Measurements from ENCODE around the gene PERP.

DNA sequence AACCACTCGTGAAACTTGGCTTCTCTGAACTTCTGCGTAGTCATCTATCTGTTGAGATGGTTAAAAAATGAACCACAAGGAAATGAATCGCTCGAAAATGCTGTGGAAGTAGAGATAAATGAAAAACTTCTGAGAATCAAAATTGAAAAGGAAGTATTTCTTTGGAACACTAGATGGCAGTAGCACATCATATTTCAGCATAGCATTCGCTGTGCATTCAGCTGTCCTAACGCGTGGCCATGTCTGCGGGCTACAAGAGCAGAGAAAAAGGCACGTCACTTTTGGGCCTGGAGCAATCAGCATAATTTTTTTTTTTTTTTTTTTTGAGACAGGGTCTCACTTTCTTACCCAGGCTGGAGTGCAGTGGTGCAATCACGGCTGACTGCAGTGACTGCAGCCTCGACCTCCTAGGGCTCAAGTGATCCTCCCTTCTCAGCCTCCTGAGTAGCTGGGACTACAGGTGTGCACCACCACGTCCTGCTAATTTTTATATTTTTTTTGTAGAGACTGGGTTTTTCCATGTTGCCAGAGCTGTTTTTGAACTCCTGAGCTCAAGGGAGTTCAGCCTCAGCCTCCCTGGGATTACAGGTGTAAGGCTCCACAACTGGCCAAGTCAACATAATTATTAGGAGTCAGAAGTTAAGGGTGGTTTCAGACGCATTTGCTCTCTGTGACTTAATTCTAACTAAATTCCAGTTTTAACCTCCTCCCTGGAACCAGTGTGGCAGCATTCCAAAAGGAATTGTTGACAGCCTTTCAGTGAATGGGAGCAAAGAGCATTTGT, 8.8 kb upstream of the PERP start:
- TF ChIP-seq, protein P1, sequence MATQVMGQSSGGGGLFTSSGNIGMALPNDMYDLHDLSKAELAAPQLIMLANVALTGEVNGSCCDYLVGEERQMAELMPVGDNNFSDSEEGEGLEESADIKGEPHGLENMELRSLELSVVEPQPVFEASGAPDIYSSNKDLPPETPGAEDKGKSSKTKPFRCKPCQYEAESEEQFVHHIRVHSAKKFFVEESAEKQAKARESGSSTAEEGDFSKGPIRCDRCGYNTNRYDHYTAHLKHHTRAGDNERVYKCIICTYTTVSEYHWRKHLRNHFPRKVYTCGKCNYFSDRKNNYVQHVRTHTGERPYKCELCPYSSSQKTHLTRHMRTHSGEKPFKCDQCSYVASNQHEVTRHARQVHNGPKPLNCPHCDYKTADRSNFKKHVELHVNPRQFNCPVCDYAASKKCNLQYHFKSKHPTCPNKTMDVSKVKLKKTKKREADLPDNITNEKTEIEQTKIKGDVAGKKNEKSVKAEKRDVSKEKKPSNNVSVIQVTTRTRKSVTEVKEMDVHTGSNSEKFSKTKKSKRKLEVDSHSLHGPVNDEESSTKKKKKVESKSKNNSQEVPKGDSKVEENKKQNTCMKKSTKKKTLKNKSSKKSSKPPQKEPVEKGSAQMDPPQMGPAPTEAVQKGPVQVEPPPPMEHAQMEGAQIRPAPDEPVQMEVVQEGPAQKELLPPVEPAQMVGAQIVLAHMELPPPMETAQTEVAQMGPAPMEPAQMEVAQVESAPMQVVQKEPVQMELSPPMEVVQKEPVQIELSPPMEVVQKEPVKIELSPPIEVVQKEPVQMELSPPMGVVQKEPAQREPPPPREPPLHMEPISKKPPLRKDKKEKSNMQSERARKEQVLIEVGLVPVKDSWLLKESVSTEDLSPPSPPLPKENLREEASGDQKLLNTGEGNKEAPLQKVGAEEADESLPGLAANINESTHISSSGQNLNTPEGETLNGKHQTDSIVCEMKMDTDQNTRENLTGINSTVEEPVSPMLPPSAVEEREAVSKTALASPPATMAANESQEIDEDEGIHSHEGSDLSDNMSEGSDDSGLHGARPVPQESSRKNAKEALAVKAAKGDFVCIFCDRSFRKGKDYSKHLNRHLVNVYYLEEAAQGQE (IDR thresholded peaks at IDR 0.05; ENCODE audit: insufficient read depth in 1 of 2, low read depth in 2 of 2, low read length in 1 of 2) = no peak
- TF ChIP-seq, protein P2, sequence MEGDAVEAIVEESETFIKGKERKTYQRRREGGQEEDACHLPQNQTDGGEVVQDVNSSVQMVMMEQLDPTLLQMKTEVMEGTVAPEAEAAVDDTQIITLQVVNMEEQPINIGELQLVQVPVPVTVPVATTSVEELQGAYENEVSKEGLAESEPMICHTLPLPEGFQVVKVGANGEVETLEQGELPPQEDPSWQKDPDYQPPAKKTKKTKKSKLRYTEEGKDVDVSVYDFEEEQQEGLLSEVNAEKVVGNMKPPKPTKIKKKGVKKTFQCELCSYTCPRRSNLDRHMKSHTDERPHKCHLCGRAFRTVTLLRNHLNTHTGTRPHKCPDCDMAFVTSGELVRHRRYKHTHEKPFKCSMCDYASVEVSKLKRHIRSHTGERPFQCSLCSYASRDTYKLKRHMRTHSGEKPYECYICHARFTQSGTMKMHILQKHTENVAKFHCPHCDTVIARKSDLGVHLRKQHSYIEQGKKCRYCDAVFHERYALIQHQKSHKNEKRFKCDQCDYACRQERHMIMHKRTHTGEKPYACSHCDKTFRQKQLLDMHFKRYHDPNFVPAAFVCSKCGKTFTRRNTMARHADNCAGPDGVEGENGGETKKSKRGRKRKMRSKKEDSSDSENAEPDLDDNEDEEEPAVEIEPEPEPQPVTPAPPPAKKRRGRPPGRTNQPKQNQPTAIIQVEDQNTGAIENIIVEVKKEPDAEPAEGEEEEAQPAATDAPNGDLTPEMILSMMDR (IDR thresholded peaks at IDR 0.05) = peak; percentile 78
